GM18909 (cell line): ENCODE results near the gene C19orf47.

ENCODE experiments used
- ATAC-seq: cut with Tn5 transposase; IDR thresholded peaks from one replicate; pipeline ENCODE4 v1.9.1; 2021; ENCODE audit warnings: mild to moderate bottlenecking; ENCODE audit not compliant: unreplicated experiment, poor library complexity

Gene C19orf47, protein sequence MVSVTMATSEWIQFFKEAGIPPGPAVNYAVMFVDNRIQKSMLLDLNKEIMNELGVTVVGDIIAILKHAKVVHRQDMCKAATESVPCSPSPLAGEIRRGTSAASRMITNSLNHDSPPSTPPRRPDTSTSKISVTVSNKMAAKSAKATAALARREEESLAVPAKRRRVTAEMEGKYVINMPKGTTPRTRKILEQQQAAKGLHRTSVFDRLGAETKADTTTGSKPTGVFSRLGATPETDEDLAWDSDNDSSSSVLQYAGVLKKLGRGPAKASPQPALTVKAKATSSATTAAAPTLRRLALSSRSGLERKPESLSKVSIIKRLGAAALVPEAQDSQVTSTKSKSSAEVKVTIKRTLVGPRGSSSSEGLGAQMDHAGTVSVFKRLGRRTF

GRCh38 chr19:40348125-40348913 lies at the start of gene C19orf47, which contains the start of gene PLD3:
TSS of gene C19orf47 (minus strand) at chr19:40348397. CDS start at chr19:40341857, 6,540 bp downstream.
TSS of gene PLD3 (plus strand) at chr19:40348695. CDS start at chr19:40366484, 17,789 bp downstream.
- peak; percentile 95 for ATAC-seq

DNA sequence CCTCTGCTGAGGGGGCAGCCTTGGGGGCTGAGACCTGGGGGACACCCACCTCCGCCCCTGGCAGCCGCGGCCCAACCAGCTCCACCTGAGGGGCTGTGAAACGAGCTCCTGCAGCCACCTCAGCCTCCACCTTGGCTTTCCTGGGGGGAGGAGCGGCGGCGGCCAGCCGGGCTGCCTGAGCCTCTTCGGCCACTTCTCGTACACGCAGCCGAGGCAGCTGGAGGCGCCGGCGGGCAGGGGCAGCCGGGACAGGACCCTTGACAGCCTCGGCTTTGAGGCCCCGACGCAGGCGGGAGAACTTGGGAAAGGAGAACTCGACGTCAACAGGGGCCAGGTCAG lies 49.3 kb upstream of the C19orf47 start:
- ATAC-seq: no peak

- no peak for ATAC-seq
Observed at GRCh38 chr19:40396886-40397567, 48.8 kb upstream of the C19orf47 start.

DNA sequence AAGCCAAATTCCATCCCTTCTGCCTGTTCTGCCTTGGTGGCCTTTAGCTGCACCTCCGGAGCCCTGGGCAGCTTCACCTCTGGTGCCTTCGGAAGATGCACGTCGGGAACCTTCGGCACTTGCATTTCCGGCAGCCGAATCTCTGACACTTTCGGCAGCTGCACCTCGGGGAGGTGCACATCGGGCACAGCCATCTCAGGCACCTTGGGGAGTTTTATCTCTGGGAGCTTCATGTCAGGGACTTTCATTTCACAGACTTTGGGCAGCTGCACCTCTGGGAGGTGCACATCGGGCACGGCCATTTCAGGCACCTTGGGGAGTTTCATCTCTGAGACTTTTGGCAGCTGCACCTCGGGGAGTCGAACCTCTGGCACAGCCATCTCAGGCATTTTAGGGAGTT lies 47.8 kb upstream of the C19orf47 start:
- no peak for ATAC-seq

- no peak for ATAC-seq
Observed at GRCh38 chr19:40394816-40395210, 46.6 kb upstream of the C19orf47 start.

GRCh38 chr19:40393894-40394815 lies 46.0 kb upstream of the C19orf47 start:
- no peak for ATAC-seq

GRCh38 chr19:40392894-40393517 lies 44.8 kb upstream of the C19orf47 start:
- no peak for ATAC-seq

DNA sequence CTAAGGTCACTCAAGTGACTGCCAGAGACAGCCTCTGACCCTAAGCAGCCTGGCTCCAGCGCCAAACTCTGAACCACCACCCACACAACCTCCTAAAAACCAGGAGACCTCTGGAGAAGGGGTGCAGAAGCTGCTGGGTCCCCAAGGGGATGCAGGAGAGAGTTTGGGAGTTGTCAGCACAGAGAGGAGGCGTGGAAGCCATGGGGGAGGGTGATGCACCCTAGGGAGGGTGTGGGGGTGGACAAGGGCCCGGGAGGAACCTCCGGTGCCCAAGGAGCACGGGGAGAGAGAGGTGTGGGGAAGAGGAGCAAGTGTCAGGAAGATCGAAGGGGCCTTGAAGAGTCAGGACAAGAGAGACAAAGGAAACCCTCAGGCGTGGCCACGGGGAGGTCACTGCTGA lies 43.9 kb upstream of the C19orf47 start:
- no peak for ATAC-seq

DNA sequence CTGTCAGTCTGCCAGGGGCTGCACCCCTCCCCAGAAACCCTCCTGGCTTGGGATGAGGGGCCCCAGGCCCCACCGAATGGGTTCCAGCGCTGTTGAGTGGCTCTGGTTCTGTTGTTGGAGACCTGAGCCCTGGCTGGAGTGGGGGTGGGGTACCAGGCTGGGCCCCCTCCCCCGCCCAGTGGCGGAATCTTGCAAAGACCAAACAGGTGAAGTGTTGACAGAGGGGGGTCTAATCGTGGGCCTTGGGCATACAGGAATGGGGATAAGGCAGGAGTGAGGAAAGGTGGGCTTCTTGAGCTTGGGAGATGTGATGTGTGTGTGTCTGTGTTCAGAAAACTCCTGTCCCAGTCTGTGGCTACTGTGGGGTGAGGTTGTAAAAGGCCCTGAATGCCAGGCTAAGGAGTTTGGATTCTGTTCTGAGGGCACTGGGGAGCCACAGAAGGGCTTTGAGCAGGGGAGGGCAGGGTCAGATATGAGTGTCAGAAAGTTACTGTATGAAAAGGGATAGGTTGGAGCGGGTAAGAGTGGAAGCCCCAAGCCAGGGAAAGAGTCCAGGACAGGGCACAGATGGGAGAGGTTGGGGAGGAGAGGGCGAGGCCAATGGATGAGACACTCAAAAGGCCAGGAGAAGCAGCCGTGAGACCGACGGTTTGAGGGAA lies 42.0 kb upstream of the C19orf47 start, which contains the start of gene HIPK4:
HIPK4 (minus strand) TSS at position 98 of the 659 bp plus-strand sequence. CDS start 279 bp downstream, outside the sequence.
- no peak for ATAC-seq

- ATAC-seq: no peak
Observed at GRCh38 chr19:40389404-40390083, 41.3 kb upstream of the C19orf47 start.

- no peak for ATAC-seq
Observed at GRCh38 chr19:40388481-40388880, 40.3 kb upstream of the C19orf47 start.

DNA sequence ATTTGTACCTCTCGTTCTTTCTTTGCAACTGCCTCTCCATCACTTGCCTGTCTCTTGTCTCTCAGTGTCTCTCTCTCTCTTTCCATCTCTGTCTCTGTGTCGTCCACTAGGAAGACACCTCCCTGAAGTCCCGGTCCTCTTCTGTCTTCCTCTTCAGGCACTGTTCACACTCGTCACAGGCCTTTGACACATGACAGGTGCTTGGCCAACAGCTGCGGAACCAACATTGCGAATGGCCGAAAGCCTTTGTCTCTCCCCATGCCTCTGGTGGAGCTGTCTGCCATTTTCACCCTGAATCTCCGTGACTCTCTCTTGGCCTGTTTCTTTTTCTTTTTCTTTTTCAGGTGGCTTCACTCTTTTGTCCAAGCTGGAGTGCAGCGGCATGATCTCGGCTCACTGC lies 39.0 kb upstream of the C19orf47 start:
- ATAC-seq: no peak

DNA sequence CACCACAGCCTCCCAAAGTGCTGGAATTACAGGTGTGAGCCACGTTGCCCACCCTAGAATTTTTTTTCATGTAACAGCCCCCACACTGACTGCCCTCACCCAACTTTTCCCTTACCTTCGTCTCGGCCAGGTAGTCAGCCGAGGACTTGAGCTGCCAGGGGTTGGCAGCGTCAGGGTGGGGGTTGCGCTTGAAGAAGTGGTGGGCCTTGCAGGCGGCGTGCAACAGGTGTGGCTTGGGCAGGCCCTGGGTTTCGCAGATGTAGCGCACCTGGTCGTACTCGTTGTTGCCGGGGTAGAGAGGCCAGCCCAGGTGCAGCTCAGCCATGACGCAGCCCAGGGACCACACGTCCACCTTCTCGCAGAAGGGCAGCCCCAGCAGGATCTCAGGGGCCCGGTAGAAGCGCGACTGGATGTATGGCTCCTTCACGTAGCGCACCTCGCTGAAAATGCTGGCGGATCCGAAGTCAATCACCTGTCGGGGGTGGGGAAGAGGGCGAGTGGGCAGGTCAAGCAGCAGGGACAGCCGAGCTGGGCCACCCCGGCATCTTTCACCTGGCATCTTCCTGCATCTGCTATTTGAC lies 35.6 kb upstream of the C19orf47 start:
- no peak for ATAC-seq

DNA sequence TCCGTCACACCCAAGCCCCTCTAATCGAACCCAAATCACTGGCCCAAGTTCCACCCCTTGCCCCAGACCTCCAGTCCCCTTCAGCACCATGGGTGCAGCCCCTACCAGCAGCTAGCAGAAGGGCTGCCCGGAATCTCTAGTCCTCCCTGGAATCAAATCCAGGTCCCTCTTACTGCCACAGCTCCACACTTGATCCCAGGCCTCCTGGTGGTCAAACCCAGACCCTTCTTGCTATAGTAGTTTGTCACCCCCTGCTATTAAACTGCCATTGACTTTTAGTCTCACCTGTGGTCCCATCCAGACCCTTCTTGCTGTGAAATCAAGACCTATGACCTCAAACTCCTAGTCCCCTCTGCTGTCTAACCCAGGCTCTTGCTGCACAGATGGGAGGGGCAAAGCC lies 33.1 kb upstream of the C19orf47 start:
- ATAC-seq: no peak

DNA sequence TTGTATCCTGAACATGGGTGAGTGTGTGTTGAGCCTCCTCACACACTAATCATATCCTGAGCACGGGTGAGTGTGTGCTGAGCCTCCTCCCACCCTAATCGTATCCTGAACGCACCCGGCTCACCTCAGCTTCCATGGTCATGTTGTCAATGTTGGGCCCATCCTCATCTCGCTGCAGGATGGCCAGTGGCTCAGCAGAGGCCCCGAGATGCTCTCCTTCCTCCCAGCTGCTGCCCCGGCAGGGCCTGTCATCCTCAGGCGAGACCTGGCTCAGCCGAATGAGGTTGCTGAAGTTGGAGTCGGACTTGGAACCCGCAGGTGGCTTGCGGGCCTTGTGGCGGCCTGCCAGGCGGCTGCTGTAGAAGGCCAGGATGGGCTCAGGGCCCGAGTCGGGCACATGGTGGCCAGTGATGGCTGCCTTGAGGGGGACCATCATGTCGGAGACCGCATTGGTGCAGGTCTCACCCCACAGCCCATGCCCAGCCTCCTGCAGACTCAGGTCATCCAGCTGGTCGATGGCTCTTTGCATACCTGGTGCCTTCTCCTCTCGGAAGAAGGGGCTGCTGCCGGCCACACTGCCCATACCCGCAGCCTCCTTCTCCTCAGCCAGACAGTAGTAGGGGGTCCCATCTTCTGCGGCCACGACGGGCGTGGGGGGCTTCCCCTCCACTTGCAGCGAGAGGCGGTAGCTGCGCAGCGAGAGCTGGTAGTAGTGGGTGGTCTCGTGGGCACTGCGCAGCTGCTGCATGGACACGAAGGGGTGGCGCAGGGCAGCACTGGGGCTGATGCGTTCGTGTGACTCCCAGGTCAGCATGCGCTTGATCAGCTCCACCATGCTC lies 32.2 kb upstream of the C19orf47 start:
- no peak for ATAC-seq

DNA sequence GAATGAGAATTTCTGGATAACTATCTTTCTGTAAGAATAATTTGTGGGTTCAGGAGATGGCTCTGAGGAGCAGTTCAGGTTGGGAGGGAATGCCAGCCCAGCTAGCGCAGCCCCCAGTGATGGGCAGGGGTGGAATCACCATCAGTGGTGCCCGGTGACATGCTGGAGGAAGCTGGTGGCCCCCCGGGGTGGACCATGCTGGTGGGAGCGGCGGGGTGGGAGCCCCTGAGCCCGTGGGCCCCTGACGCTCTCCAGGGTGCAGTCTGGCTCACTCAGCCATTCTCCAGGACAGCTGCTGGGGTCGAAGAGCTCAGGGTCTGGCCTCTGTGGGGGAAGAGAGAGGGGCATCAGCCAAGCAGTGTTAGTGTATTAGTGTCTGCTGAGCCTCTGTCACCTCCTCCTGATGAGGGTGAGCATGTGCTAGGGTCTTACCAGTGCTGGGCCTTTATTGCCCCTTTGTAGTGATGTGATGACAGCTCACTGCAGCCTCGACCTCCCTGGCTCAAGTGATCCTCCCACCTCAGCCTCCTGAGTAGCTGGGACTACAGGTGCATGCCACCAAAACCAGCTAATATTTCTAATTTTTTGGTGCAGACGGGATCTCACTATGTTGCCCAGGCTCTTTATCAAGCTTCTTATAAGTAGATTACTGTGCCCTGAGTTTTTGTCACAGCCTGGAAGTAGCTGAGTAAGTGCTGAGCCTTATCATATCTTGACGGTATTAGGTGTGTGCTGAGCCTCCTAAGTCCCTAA lies 31.4 kb upstream of the C19orf47 start:
- no peak for ATAC-seq
